ENCODE results near the gene CUX1.

DNA sequence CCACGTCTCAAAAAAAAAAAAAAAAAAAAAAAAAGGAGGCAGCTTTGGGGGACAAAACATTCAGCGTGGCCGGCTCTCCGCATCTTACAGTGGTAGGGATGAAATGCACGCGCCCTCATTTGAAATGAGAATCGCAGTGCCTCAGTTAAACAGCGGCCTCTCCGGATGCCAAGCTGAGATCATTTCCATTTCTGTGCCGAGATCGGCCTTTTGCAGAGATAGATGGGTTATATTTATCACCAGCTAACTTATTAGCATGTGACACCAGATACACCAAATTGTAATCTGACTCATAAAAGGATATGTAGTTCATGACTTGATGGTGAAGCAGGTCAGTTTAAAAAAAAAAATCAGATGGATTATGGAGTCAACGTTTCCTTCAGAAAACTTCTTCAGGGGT is 138.7 kb downstream of the CUX1 start:
- TF ChIP-seq, protein P1, sequence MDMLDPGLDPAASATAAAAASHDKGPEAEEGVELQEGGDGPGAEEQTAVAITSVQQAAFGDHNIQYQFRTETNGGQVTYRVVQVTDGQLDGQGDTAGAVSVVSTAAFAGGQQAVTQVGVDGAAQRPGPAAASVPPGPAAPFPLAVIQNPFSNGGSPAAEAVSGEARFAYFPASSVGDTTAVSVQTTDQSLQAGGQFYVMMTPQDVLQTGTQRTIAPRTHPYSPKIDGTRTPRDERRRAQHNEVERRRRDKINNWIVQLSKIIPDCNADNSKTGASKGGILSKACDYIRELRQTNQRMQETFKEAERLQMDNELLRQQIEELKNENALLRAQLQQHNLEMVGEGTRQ (CRISPR knock-in tag; IDR thresholded peaks at IDR 0.05), result no peak
- TF ChIP-seq, protein P2, sequence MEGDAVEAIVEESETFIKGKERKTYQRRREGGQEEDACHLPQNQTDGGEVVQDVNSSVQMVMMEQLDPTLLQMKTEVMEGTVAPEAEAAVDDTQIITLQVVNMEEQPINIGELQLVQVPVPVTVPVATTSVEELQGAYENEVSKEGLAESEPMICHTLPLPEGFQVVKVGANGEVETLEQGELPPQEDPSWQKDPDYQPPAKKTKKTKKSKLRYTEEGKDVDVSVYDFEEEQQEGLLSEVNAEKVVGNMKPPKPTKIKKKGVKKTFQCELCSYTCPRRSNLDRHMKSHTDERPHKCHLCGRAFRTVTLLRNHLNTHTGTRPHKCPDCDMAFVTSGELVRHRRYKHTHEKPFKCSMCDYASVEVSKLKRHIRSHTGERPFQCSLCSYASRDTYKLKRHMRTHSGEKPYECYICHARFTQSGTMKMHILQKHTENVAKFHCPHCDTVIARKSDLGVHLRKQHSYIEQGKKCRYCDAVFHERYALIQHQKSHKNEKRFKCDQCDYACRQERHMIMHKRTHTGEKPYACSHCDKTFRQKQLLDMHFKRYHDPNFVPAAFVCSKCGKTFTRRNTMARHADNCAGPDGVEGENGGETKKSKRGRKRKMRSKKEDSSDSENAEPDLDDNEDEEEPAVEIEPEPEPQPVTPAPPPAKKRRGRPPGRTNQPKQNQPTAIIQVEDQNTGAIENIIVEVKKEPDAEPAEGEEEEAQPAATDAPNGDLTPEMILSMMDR (IDR thresholded peaks at IDR 0.05), result no peak
- no peak for TF ChIP-seq OVOL2 (CRISPR knock-in tag; IDR thresholded peaks at IDR 0.05; ENCODE audit: borderline replicate concordance)
- no peak for TF ChIP-seq TEAD4 (CRISPR knock-in tag; IDR thresholded peaks at IDR 0.05)
- TF ChIP-seq ZNF416 (CRISPR knock-in tag; IDR thresholded peaks at IDR 0.05), result no peak
- TF ChIP-seq NFE2L1 (CRISPR knock-in tag; IDR thresholded peaks at IDR 0.05), result no peak
- TF ChIP-seq, protein P3, sequence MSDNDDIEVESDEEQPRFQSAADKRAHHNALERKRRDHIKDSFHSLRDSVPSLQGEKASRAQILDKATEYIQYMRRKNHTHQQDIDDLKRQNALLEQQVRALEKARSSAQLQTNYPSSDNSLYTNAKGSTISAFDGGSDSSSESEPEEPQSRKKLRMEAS (CRISPR knock-in tag; IDR thresholded peaks at IDR 0.05), result no peak
- TF ChIP-seq, protein P4, sequence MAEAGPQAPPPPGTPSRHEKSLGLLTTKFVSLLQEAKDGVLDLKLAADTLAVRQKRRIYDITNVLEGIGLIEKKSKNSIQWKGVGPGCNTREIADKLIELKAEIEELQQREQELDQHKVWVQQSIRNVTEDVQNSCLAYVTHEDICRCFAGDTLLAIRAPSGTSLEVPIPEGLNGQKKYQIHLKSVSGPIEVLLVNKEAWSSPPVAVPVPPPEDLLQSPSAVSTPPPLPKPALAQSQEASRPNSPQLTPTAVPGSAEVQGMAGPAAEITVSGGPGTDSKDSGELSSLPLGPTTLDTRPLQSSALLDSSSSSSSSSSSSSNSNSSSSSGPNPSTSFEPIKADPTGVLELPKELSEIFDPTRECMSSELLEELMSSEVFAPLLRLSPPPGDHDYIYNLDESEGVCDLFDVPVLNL (CRISPR knock-in tag; IDR thresholded peaks at IDR 0.05; ENCODE audit: borderline replicate concordance, low read depth), result no peak
- TF ChIP-seq, protein P5, sequence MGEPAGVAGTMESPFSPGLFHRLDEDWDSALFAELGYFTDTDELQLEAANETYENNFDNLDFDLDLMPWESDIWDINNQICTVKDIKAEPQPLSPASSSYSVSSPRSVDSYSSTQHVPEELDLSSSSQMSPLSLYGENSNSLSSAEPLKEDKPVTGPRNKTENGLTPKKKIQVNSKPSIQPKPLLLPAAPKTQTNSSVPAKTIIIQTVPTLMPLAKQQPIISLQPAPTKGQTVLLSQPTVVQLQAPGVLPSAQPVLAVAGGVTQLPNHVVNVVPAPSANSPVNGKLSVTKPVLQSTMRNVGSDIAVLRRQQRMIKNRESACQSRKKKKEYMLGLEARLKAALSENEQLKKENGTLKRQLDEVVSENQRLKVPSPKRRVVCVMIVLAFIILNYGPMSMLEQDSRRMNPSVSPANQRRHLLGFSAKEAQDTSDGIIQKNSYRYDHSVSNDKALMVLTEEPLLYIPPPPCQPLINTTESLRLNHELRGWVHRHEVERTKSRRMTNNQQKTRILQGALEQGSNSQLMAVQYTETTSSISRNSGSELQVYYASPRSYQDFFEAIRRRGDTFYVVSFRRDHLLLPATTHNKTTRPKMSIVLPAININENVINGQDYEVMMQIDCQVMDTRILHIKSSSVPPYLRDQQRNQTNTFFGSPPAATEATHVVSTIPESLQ (CRISPR knock-in tag; IDR thresholded peaks at IDR 0.05), result no peak
- no peak for TF ChIP-seq TP53 (CRISPR knock-in tag; IDR thresholded peaks at IDR 0.05)
- TF ChIP-seq SP1 (CRISPR knock-in tag; conservative IDR thresholded peaks at IDR 0.05), result no peak
- TF ChIP-seq, protein P6, sequence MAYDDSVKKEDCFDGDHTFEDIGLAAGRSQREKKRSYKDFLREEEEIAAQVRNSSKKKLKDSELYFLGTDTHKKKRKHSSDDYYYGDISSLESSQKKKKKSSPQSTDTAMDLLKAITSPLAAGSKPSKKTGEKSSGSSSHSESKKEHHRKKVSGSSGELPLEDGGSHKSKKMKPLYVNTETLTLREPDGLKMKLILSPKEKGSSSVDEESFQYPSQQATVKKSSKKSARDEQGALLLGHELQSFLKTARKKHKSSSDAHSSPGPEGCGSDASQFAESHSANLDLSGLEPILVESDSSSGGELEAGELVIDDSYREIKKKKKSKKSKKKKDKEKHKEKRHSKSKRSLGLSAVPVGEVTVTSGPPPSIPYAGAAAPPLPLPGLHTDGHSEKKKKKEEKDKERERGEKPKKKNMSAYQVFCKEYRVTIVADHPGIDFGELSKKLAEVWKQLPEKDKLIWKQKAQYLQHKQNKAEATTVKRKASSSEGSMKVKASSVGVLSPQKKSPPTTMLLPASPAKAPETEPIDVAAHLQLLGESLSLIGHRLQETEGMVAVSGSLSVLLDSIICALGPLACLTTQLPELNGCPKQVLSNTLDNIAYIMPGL (CRISPR knock-in tag; IDR thresholded peaks at IDR 0.05), result no peak
